MM.1S (cell line): ENCODE measurements around the gene KCND2.
A peak's percentile ranks its signal among the peaks of the same experiment; 100 is the strongest.

Experiments
- DNase-seq: peaks from one replicate; pipeline ENCODE4 v3.0.0-alpha.2; 2015
- H2AFZ ChIP-seq: fragments of 300-600 bp; sonication (generic); 2 replicates; pipeline ENCODE4 v1.6.0; 2016; ENCODE audit warnings: antibody characterized with exemption, low read length
- H3F3A ChIP-seq: fragments of 300-600 bp; sonication (generic); 2 replicates; pipeline ENCODE4 v1.6.1; 2016; ENCODE audit warnings: mild to moderate bottlenecking, antibody characterized with exemption, low read length, moderate library complexity, mixed read lengths; ENCODE audit not compliant: insufficient read depth
- H3K27ac ChIP-seq: fragments of 300-600 bp; sonication (generic); 2 replicates; pipeline ENCODE4 v1.5.1; 2016; ENCODE audit warnings: mild to moderate bottlenecking, low read length
- H3K27me3 ChIP-seq: fragments of 300-600 bp; sonication (generic); replicated peaks from 2 replicates; pipeline ENCODE4 v1.6.0; 2016; ENCODE audit warnings: low read length; ENCODE audit not compliant: insufficient read depth
- H3K36me3 ChIP-seq: fragments of 300-600 bp; sonication (generic); replicated peaks from 2 replicates; pipeline ENCODE4 v1.6.1; 2016; ENCODE audit warnings: mild to moderate bottlenecking, low read length, mixed read lengths; ENCODE audit not compliant: insufficient read depth
- H3K4me1 ChIP-seq: fragments of 300-600 bp; sonication (generic); 2 replicates; pipeline ENCODE4 v1.6.1; 2016; ENCODE audit warnings: low read length, mixed read lengths
- H3K4me2 ChIP-seq: fragments of 300-600 bp; sonication (generic); 2 replicates; pipeline ENCODE4 v1.6.0; 2016; ENCODE audit warnings: low read depth, low read length
- H3K4me3 ChIP-seq: fragments of 300-600 bp; sonication (generic); 2 replicates; pipeline ENCODE4 v1.5.1; 2016; ENCODE audit warnings: low read length, mixed read lengths
- H3K79me2 ChIP-seq: fragments of 300-600 bp; sonication (generic); 2 replicates; pipeline ENCODE4 v1.6.1; 2016; ENCODE audit warnings: mixed run types, low read length, mixed read lengths
- H3K9ac ChIP-seq: fragments of 300-600 bp; sonication (generic); 2 replicates; pipeline ENCODE4 v1.6.1; 2016; ENCODE audit warnings: low read length, mixed read lengths
- H3K9me2 ChIP-seq: fragments of 300-600 bp; sonication (generic); replicated peaks from 2 replicates; pipeline ENCODE4 v1.6.1; 2016; ENCODE audit warnings: mild to moderate bottlenecking, low read length, mixed read lengths; ENCODE audit not compliant: insufficient read depth
- H3K9me3 ChIP-seq: fragments of 300-600 bp; sonication (generic); replicated peaks from 2 replicates; pipeline ENCODE4 v1.6.1; 2016; ENCODE audit warnings: mild to moderate bottlenecking, low read length, mixed read lengths; ENCODE audit not compliant: insufficient read depth
- H4K20me1 ChIP-seq: fragments of 300-600 bp; sonication (generic); 2 replicates; pipeline ENCODE4 v1.6.1; 2016; ENCODE audit warnings: mild to moderate bottlenecking, low read length, moderate library complexity, mixed read lengths; ENCODE audit not compliant: insufficient read depth
- CTCF ChIP-seq: fragments of 300-600 bp; sonication (generic); IDR thresholded peaks from 2 replicates; pipeline ENCODE4 v1.5.1; 2016; ENCODE audit warnings: antibody characterized with exemption, low read length, mixed read lengths
- EZH2 ChIP-seq: fragments of 300-600 bp; sonication (generic); optimal IDR thresholded peaks from 2 replicates; pipeline ENCODE3; 2017; ENCODE audit warnings: low read depth, mild to moderate bottlenecking, antibody characterized with exemption, low read length, mixed read lengths
- EZH2phosphoT487 ChIP-seq: fragments of 300-600 bp; sonication (generic); IDR thresholded peaks from 2 replicates; pipeline ENCODE4 v1.6.1; 2018; ENCODE audit warnings: antibody characterized with exemption, low read length

The KCND2 gene

DNA sequence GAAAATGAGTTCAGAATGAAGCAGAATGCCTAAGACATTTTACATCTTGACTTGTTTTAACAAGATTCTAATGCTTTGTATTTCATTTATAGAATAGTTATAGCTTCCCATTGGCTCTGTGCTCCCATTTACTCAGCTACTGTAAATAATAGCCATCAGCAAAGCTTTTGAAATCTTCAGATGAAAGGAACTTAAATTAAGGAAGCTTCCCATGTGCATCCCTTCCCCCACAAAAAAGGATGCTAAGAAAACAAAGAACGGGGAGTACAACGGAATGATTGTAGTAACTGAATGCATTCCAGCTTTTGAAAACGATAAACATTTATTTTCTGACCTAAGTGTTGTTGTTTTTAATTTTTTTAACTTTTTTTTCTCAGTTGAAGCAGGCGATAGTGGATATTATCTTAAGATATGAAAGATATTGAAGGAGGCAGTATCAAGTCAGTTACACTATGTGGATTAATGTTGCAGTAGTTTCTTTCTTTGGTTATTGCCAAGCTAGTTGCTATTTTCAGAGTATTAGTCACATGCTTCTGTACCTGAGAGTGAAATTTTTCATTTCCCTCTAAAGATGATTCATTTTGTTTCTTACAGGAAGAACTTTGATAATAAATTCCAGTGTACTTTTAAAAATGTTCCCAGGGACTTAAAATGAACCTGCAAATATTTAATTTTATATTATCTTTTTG, 129.2 kb downstream of the KCND2 start:
- TF ChIP-seq EZH2phosphoT487 (no peak), CTCF (no peak), EZH2 (no peak)
- no peaks in the 10 kb centered on the region for H3K9me3 ChIP-seq
- H3K36me3 ChIP-seq = no peaks in the 10 kb centered on the region
- H4K20me1 ChIP-seq = no peaks in the 10 kb centered on the region
- H3K79me2 ChIP-seq = no peaks in the 10 kb centered on the region
- DNase-seq = peak; percentile 44
- no peak overlapping the region for H3K9ac ChIP-seq
- no peaks in the 10 kb centered on the region for H3K27me3 ChIP-seq
- H3K4me3 ChIP-seq = no peak overlapping the region
- peaks cover 28% of the 10 kb centered on the region for H3K4me1 ChIP-seq
- no peaks in the 10 kb centered on the region for H3K9me2 ChIP-seq
- H3K27ac ChIP-seq = no peak overlapping the region
- peak overlapping the region; percentile 18 for H3K4me2 ChIP-seq
- H3F3A ChIP-seq = peaks cover 16% of the 10 kb centered on the region
- H2AFZ ChIP-seq = no peak overlapping the region

DNA sequence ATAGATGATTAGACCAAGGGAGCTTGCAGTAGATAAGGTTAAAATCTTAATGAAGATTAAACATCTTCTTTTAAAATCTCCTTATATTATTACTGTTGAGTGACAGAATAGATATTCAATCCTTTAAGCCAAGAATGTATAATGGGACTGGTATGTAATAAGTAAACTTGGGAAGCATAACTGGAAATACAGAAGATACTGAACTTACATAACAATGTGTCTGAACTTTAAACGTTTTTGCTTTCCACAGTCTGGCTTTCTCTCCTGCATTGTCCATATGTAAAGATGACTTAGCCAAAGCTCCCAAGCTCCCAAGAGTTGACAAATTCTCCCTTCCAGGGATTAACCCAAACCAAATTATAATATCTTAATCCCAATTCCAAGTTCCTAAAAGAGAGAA, 129.8 kb downstream of the KCND2 start:
- Histone ChIP-seq H3K79me2 (no peaks in the 10 kb centered on the region), H3K4me2 (peak overlapping the region; percentile 18; the same call in 1 of the 2 replicates), H4K20me1 (no peaks in the 10 kb centered on the region), H3K27ac (no peak overlapping the region), H3K9me3 (no peaks in the 10 kb centered on the region), H3K36me3 (no peaks in the 10 kb centered on the region), H3K9me2 (no peaks in the 10 kb centered on the region), H3K9ac (no peak overlapping the region), H3F3A (peaks cover 16% of the 10 kb centered on the region), H3K4me1 (peaks cover 28% of the 10 kb centered on the region), H3K27me3 (no peaks in the 10 kb centered on the region), H3K4me3 (no peak overlapping the region), H2AFZ (no peak overlapping the region)
- no peak for DNase-seq
- TF ChIP-seq CTCF (no peak), EZH2phosphoT487 (no peak), EZH2 (no peak)

- Histone ChIP-seq H3K79me2 (no peaks in the 10 kb centered on the region), H3K27ac (no peak overlapping the region), H3K4me3 (no peak overlapping the region), H3K27me3 (no peaks in the 10 kb centered on the region), H3K4me2 (no peak overlapping the region), H3K9me3 (no peaks in the 10 kb centered on the region), H4K20me1 (no peaks in the 10 kb centered on the region), H2AFZ (no peak overlapping the region), H3F3A (peaks cover 16% of the 10 kb centered on the region), H3K4me1 (peaks cover 28% of the 10 kb centered on the region), H3K9ac (no peak overlapping the region), H3K9me2 (no peaks in the 10 kb centered on the region), H3K36me3 (no peaks in the 10 kb centered on the region)
- TF ChIP-seq EZH2 (no peak), EZH2phosphoT487 (no peak), CTCF (no peak)
- DNase-seq = no peak
These were observed 131.1 kb downstream of the KCND2 start for GRCh38 chr7:120404042-120404441.
